GM12891 (cell line): ENCODE measurements around the gene ARAP2.

Source experiments
- POLR2A ChIP-seq: IDR thresholded peaks from 2 replicates; pipeline ENCODE4 v1.6.1; 2011; ENCODE audit warnings: low read depth, low read length, control low read depth
- POLR2AphosphoS5 ChIP-seq: IDR thresholded peaks from 2 replicates; pipeline ENCODE4 v1.6.1; 2011; ENCODE audit warnings: low read depth, low read length, control low read depth
- SPI1 ChIP-seq: IDR thresholded peaks from 2 replicates; pipeline ENCODE4 v1.6.1; 2011; ENCODE audit warnings: low read depth, low read length, control low read depth
- TAF1 ChIP-seq: IDR thresholded peaks from 2 replicates; pipeline ENCODE4 v1.6.1; 2011; ENCODE audit warnings: low read depth, low read length, control low read depth

DNA sequence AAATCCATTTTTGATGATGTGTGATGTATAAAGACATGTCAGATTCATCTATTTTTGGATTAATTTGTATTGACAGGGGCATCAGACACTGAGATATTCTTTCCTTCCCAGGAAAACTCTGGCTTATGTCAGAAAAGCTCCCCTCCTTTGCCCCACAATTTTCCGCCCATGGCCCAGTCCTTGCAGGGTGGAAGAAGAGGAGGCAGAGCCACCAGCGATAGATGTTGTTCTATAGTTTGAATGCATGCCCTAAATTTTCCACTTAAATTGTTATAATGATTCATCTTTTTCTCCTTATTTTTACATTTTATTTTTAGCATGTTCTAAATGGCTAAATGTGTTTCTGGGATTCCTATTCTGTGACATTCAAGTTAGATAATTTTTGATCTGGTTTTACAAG, 149.3 kb downstream of the ARAP2 start:
- TF ChIP-seq POLR2A = no peak
- TF ChIP-seq POLR2AphosphoS5 = no peak
- no peak for TF ChIP-seq TAF1
- TF ChIP-seq SPI1 = no peak
